ENCODE data around the gene ANKRD49.

The ANKRD49 gene

GRCh38 chr11:94544646-94545263 lies 51.0 kb downstream of the ANKRD49 start:
- no peak for FAIRE-seq

- FAIRE-seq, result no peak
Observed at GRCh38 chr11:94545264-94546161, 51.7 kb downstream of the ANKRD49 start.

GRCh38 chr11:94546162-94546470 lies 52.3 kb downstream of the ANKRD49 start:
- FAIRE-seq, result no peak

- no peak for FAIRE-seq
Observed at GRCh38 chr11:94546886-94547285, 53.1 kb downstream of the ANKRD49 start.

GRCh38 chr11:94549146-94549545 lies 55.4 kb downstream of the ANKRD49 start:
- no peak for FAIRE-seq
